Loucy (cell line): ENCODE results near the gene CDK5.

Experiments
- CTCF ChIP-seq: fragments of 200-600 bp; sonication (generic); conservative IDR thresholded peaks from 2 replicates; pipeline ENCODE4 v1.5.1; 2014; ENCODE audit warnings: mild to moderate bottlenecking, antibody characterized with exemption, low read length
- EZH2phosphoT487 ChIP-seq: fragments of 200-600 bp; IDR thresholded peaks from 2 replicates; pipeline ENCODE4 v1.6.1; 2018; ENCODE audit warnings: antibody characterized with exemption, mild to moderate bottlenecking, moderate library complexity, borderline replicate concordance

- TF ChIP-seq CTCF = no peak
- no peak for TF ChIP-seq EZH2phosphoT487
These were observed 45.5 kb downstream of the CDK5 start for GRCh38 chr7:151012031-151012692.
